Caco-2 (cell line): Measurements from ENCODE around the gene PRRT1B. TPM values are rescaled to one million over a fixed set of nuclear protein-coding genes. Genes with fewer than 3 reads are reported as not detected.
A peak's percentile ranks its signal among the peaks of the same experiment; 100 is the strongest.

Experiments
- BruUV-seq: library from RNA; stranded (reverse); fragments of 400-500 nt; replicated peaks from 2 replicates; lab custom pipeline; 2021; lab: Mats Ljungman, UMichigan
- CTCF ChIA-PET: fragments of 300-600 bp; sonication (Branson Sonifier 250); formaldehyde crosslinking; loops from one replicate; lab custom pipeline; 2022; ENCODE audit warnings: antibody characterized with exemption; lab: Charles Lee
- POLR2A ChIA-PET: fragments of 300-600 bp; sonication (Branson Sonifier 250); formaldehyde crosslinking; loops from one replicate; lab custom pipeline; 2022; ENCODE audit warnings: antibody characterized with exemption; lab: Charles Lee
- DNase-seq, 2 experiments: peaks; one replicate each; pipeline versions ENCODE4 v3.0.0 to v3.0.0-alpha.2; 2020 to 2022
- H3K27me3 ChIP-seq: replicated peaks from 2 replicates; pipeline ENCODE4 v1.6.0; 2011; ENCODE audit warnings: low read length; ENCODE audit not compliant: control insufficient read depth, insufficient read depth
- H3K36me3 ChIP-seq: 2 replicates; pipeline ENCODE4 v1.5.1; 2011; ENCODE audit warnings: low read length; ENCODE audit not compliant: control insufficient read depth, insufficient read depth
- H3K4me1 ChIP-seq: fragments of 250-450 bp; sonication (Bioruptor Pico); 2 replicates; pipeline ENCODE4 v1.5.1; 2020; ENCODE audit warnings: mild to moderate bottlenecking
- H3K4me3 ChIP-seq: 2 replicates; pipeline ENCODE4 v1.5.1; 2011; ENCODE audit warnings: low read depth, mild to moderate bottlenecking, control low read depth, low read length
- H3K9me3 ChIP-seq: fragments of 250-450 bp; sonication (Bioruptor Pico); 2 replicates; pipeline ENCODE4 v1.5.1; 2020; ENCODE audit warnings: mild to moderate bottlenecking, moderate library complexity
- H3K27ac Mint-ChIP-seq: one replicate; pipeline ENCODE4 v1.8.0; 2022; ENCODE audit warnings: mixed read lengths; ENCODE audit not compliant: unreplicated experiment
- H3K27me3 Mint-ChIP-seq: one replicate; pipeline ENCODE4 v1.8.0; 2022; ENCODE audit warnings: mixed read lengths; ENCODE audit not compliant: insufficient read depth, unreplicated experiment
- H3K36me3 Mint-ChIP-seq: one replicate; pipeline ENCODE4 v1.8.0; 2022; ENCODE audit warnings: mild to moderate bottlenecking, mixed read lengths; ENCODE audit not compliant: insufficient read depth, unreplicated experiment
- H3K4me1 Mint-ChIP-seq: one replicate; pipeline ENCODE4 v1.8.0; 2022; ENCODE audit warnings: low read depth, mixed read lengths; ENCODE audit not compliant: unreplicated experiment
- H3K4me3 Mint-ChIP-seq: one replicate; pipeline ENCODE4 v1.8.0; 2022; ENCODE audit warnings: mild to moderate bottlenecking, moderate library complexity, mixed read lengths; ENCODE audit not compliant: unreplicated experiment
- H3K9me3 Mint-ChIP-seq: one replicate; pipeline ENCODE4 v1.8.0; 2022; ENCODE audit warnings: mixed read lengths; ENCODE audit not compliant: unreplicated experiment
- CTCF ChIP-seq, 2 experiments: fragments of 200-600 bp in 1 of 2; IDR thresholded peaks; 1 replicate in 1 of 2; 2 replicates in 1 of 2; pipeline versions ENCODE4 v1.5.1 to v1.8.0; 2011 to 2022; ENCODE audit warnings: antibody characterized with exemption in 1 of 2, control low read depth in 1 of 2, inconsistent platforms in 1 of 2, low read depth in 1 of 2, low read length in 1 of 2, mild to moderate bottlenecking in 1 of 2, moderate library complexity in 1 of 2; ENCODE audit not compliant: insufficient read depth in 1 of 2, severe bottlenecking in 1 of 2, unreplicated experiment in 1 of 2
- intact Hi-C: fragments of 100-400 bp; cut with micrococcal nuclease; formaldehyde crosslinking; loops from one replicate; pipeline ENCODE4 v1.10.0; 2022; ENCODE audit not compliant: unreplicated experiment
- total RNA-seq: library from RNA; stranded (reverse); gene quantifications from 2 replicates; pipeline ENCODE4 v1.2.3, GENCODE V29; 2022

PRRT1B gene
- total RNA-seq, 1 experiment from 2014 or later, result 6.5 TPM

GRCh38 chr9:131608493-131609037, 63.2 kb downstream of the PRRT1B start:
- Histone ChIP-seq H3K36me3 (no peaks in the 10 kb centered on the region; the same call in 1 of the 2 replicates), H3K4me3 (no peak overlapping the region), H3K27me3 (no peaks in the 10 kb centered on the region), H3K9me3 (no peaks in the 10 kb centered on the region), H3K4me1 (peaks cover 38% of the 10 kb centered on the region)
- Mint-ChIP-seq H3K9me3 (no peaks in the 10 kb centered on the region), H3K27ac (peak overlapping the region; percentile 50), H3K36me3 (peaks cover 41% of the 10 kb centered on the region), H3K4me3 (peak overlapping the region; percentile 26), H3K4me1 (peaks cover 31% of the 10 kb centered on the region), H3K27me3 (no peaks in the 10 kb centered on the region)
- POLR2A ChIA-PET, result no interaction called here
- peak; percentile 70 to 79 for DNase-seq
- CTCF ChIA-PET, result interaction anchor here (0.5 to 1.4 kb wide), 5 partner anchors 17 to 148 kb away, joined by 3 to 4 read pairs (median 3); no protein-coding TSS in a partner anchor
- intact Hi-C loops, result loop anchor here (5.0 kb wide), 1 partner anchor 129 kb away; no protein-coding TSS in a partner anchor
- no peak for TF ChIP-seq CTCF (IDR thresholded peaks at IDR 0.05; ENCODE audit: insufficient read depth in 1 of 2, low read depth in 1 of 2, low read length in 1 of 2, severe bottlenecking in 1 of 2, unreplicated experiment in 1 of 2)
- no TSS peak for BruUV-seq

Other genes with a start within 250 kb of the PRRT1B start
- gene PRRC2B, start 151.4 kb upstream of the PRRT1B start, total RNA-seq, result 219 and 235 TPM in 2 replicates
- gene POMT1, start 42.6 kb upstream of the PRRT1B start, total RNA-seq, result 44.2 and 44.7 TPM in 2 replicates
- 24.9 and 25.7 TPM in 2 replicates for gene UCK1, start 14.3 kb upstream of the PRRT1B start, total RNA-seq
- 71.5 and 75.4 TPM in 2 replicates for gene RAPGEF1, start 194.6 kb downstream of the PRRT1B start, total RNA-seq